IMR-90 (cell line): Measurements from ENCODE around the gene TRIP4. TPM values are rescaled to one million over a fixed set of nuclear protein-coding genes. Genes with fewer than 3 reads are reported as not detected.
"Not testable (repeated sequence)": the region's sequence is repeated elsewhere in the genome, so short reads cannot be mapped to it uniquely, and the experiment has no call there.

Experiments
- ATAC-seq: fragments of 200-7000 bp; cut with Tn5 transposase; 2 replicates; pipeline ENCODE4 v1.9.1; 2020; ENCODE audit warnings: low read depth, mild to moderate bottlenecking, moderate library complexity
- BruUV-seq: library from RNA; stranded (reverse); fragments of 400-500 nt; replicated peaks from 2 replicates; lab custom pipeline; 2021; lab: Mats Ljungman, UMichigan
- CTCF ChIA-PET: fragments of 300-600 bp; formaldehyde crosslinking; extraction: SDS; loops from one replicate; lab custom pipeline; 2021; ENCODE audit warnings: antibody characterized with exemption; lab: Yijun Ruan, JAX
- POLR2A ChIA-PET: fragments of 300-600 bp; sonication (Branson Sonifier 250); formaldehyde crosslinking; loops from one replicate; lab custom pipeline; 2022; ENCODE audit warnings: antibody characterized with exemption; ENCODE audit not compliant: unreplicated experiment; lab: Charles Lee
- DNase-seq: peaks from one replicate; pipeline ENCODE4 v3.0.0; 2013
- H2AFZ ChIP-seq: replicated peaks from 2 replicates; pipeline ENCODE3; 2013; ENCODE audit warnings: low read length, mild to moderate bottlenecking; ENCODE audit not compliant: poor library complexity
- H2AK5ac ChIP-seq: 2 replicates; pipeline ENCODE4 v1.6.1; 2013; ENCODE audit warnings: low read depth, low read length, inconsistent platforms
- H2AK9ac ChIP-seq: replicated peaks from 2 replicates; pipeline ENCODE3; 2013; ENCODE audit warnings: mild to moderate bottlenecking, low read depth, low read length, moderate library complexity; ENCODE audit not compliant: poor library complexity
- H2BK120ac ChIP-seq: 2 replicates; pipeline ENCODE4 v1.6.1; 2013; ENCODE audit warnings: low read depth, low read length, inconsistent platforms
- H2BK15ac ChIP-seq: 3 replicates; pipeline ENCODE4 v1.6.1; 2013; ENCODE audit warnings: low read depth, low read length, inconsistent platforms
- H2BK20ac ChIP-seq: 2 replicates; pipeline ENCODE4 v1.6.1; 2013; ENCODE audit warnings: low read depth, mild to moderate bottlenecking, inconsistent platforms, low read length, moderate library complexity
- H2BK5ac ChIP-seq: 2 replicates; pipeline ENCODE4 v1.6.1; 2013; ENCODE audit warnings: mild to moderate bottlenecking, low read depth, low read length, inconsistent platforms; ENCODE audit not compliant: poor library complexity, severe bottlenecking
- H3K14ac ChIP-seq: replicated peaks from 2 replicates; pipeline ENCODE4 v1.6.1; 2013; ENCODE audit warnings: low read depth, low read length, inconsistent platforms
- H3K18ac ChIP-seq: 2 replicates; pipeline ENCODE4 v1.6.1; 2013; ENCODE audit warnings: low read depth, low read length, control low read depth
- H3K23ac ChIP-seq: 2 replicates; pipeline ENCODE4 v1.6.1; 2013; ENCODE audit warnings: low read depth, low read length, inconsistent platforms
- H3K27ac ChIP-seq: 2 replicates; pipeline ENCODE4 v1.5.1; 2013; ENCODE audit warnings: mild to moderate bottlenecking, control low read depth, low read length; ENCODE audit not compliant: insufficient read depth
- H3K27me3 ChIP-seq: 2 replicates; pipeline ENCODE4 v1.6.1; 2013; ENCODE audit warnings: low read length; ENCODE audit not compliant: control insufficient read depth, insufficient read depth
- H3K36me3 ChIP-seq: 2 replicates; pipeline ENCODE4 v1.6.1; 2013; ENCODE audit warnings: low read length, mixed read lengths; ENCODE audit not compliant: control insufficient read depth, insufficient read depth
- H3K4ac ChIP-seq: 2 replicates; pipeline ENCODE4 v1.6.1; 2013; ENCODE audit warnings: low read depth, low read length, inconsistent platforms
- H3K4me1 ChIP-seq: 2 replicates; pipeline ENCODE4 v1.6.1; 2013; ENCODE audit warnings: low read length, mixed read lengths; ENCODE audit not compliant: control insufficient read depth, insufficient read depth
- H3K4me2 ChIP-seq: 2 replicates; pipeline ENCODE4 v1.6.1; 2013; ENCODE audit warnings: low read depth, mild to moderate bottlenecking, control low read depth, low read length, moderate library complexity
- H3K4me3 ChIP-seq: 2 replicates; pipeline ENCODE4 v1.5.1; 2013; ENCODE audit warnings: low read depth, mild to moderate bottlenecking, control low read depth, low read length, moderate library complexity; ENCODE audit not compliant: insufficient read depth
- H3K56ac ChIP-seq: 2 replicates; pipeline ENCODE4 v1.6.1; 2013; ENCODE audit warnings: low read length, inconsistent platforms; ENCODE audit not compliant: insufficient read depth; ENCODE audit errors: extremely low read depth
- H3K79me1 ChIP-seq, 2 experiments: 2 replicates each; pipeline ENCODE4 v1.6.1; 2013; ENCODE audit warnings: low read length in 2 of 2, inconsistent platforms in 1 of 2, low read depth in 1 of 2
- H3K9ac ChIP-seq: 2 replicates; pipeline ENCODE4 v1.6.1; 2013; ENCODE audit warnings: low read depth, low read length, control low read depth
- H3K9me1 ChIP-seq: 2 replicates; pipeline ENCODE4 v1.6.1; 2013; ENCODE audit warnings: low read length, inconsistent platforms; ENCODE audit not compliant: insufficient read depth
- H3K9me3 ChIP-seq: 2 replicates; pipeline ENCODE4 v1.6.1; 2013; ENCODE audit warnings: low read length; ENCODE audit not compliant: control insufficient read depth, insufficient read depth
- H4K20me1 ChIP-seq: 2 replicates; pipeline ENCODE4 v1.6.1; 2013; ENCODE audit warnings: low read length, inconsistent platforms; ENCODE audit not compliant: insufficient read depth
- H4K5ac ChIP-seq: 2 replicates; pipeline ENCODE4 v1.6.1; 2013; ENCODE audit warnings: mild to moderate bottlenecking, low read depth, low read length, control low read depth
- H4K8ac ChIP-seq, 2 experiments: 2 replicates each; pipeline ENCODE4 v1.6.1; 2013; ENCODE audit warnings: low read depth in 2 of 2, low read length in 2 of 2, control low read depth in 1 of 2, inconsistent platforms in 1 of 2
- H4K91ac ChIP-seq: 2 replicates; pipeline ENCODE4 v1.6.1; 2013; ENCODE audit warnings: low read depth, low read length, inconsistent platforms; ENCODE audit not compliant: insufficient read depth
- WGBS, 2 experiments: methylation state at CpG; one replicate each; pipeline versions ENCODE4 v1.1.5 to v1.1.7; 2013; ENCODE audit warnings: missing lambda C conversion rate in 2 of 2; ENCODE audit not compliant: insufficient read length in 1 of 2; ENCODE audit errors: extremely low coverage in 2 of 2; 5-methylcytosine and 5-hydroxymethylcytosine counted together
- dilution Hi-C: fragments of 300-500 bp; cut with HindIII; formaldehyde crosslinking; loops from one replicate; pipeline ENCODE4 v1.14.3; 2018; ENCODE audit warnings: low sequenced_read_pairs; ENCODE audit not compliant: unreplicated experiment
- in situ Hi-C: fragments of 300-500 bp; cut with MboI; formaldehyde crosslinking; loops from 3 replicates; pipeline ENCODE4 v1.14.3; 2019; ENCODE audit warnings: low sequenced_read_pairs, inconsistent platforms, mixed read lengths
- intact Hi-C: fragments of 100-400 bp; cut with micrococcal nuclease; formaldehyde crosslinking; loops from 2 replicates; pipeline ENCODE4 v1.10.0; 2022
- polyA plus RNA-seq, 3 experiments: library from polyadenylated mRNA; depleted of rRNA; stranded (reverse); fragments of >200 nt; gene quantifications; 2 replicates each; pipeline ENCODE4 v1.2.3, GENCODE V29; 2012; ENCODE audit warnings: low replicate concordance in 1 of 3
- total RNA-seq: library from RNA; depleted of rRNA; stranded (reverse); fragments of >200 nt; gene quantifications from 2 replicates; pipeline ENCODE4 v1.2.3, GENCODE V29; 2012

The TRIP4 gene
- total and polyA plus RNA-seq, 2 of the 4 experiments (the other 2 are of a cell fraction): 13.1 to 19.4 TPM

GRCh38 chr15:64392471-64392870, 4.8 kb downstream of the TRIP4 start:
- H3K9ac ChIP-seq, H3K23ac ChIP-seq, H3K14ac ChIP-seq, H3K4me1 ChIP-seq, POLR2A ChIA-PET, CTCF ChIA-PET, in situ Hi-C loops, DNase-seq, H2BK20ac ChIP-seq, H4K5ac ChIP-seq, H4K20me1 ChIP-seq, H2BK5ac ChIP-seq, ATAC-seq, H3K27ac ChIP-seq, H3K27me3 ChIP-seq, H3K18ac ChIP-seq, H2BK120ac ChIP-seq, H3K9me3 ChIP-seq, H2AFZ ChIP-seq, H4K8ac ChIP-seq, H3K56ac ChIP-seq, H3K4me2 ChIP-seq, H2AK5ac ChIP-seq, H2AK9ac ChIP-seq, H2BK15ac ChIP-seq, H3K4me3 ChIP-seq, intact Hi-C loops, dilution Hi-C loops, H3K4ac ChIP-seq, BruUV-seq, H3K9me1 ChIP-seq, H4K91ac ChIP-seq: not testable (repeated sequence)
- Histone ChIP-seq H3K79me1 (peaks cover 12 to 31% of the 10 kb centered on the region in 2 experiments), H3K36me3 (peaks cover 16% of the 10 kb centered on the region)
- 100% methylated on average over 1 of the region's 3 CpGs; no CpG with 5 or more reads in 1 of the 2 experiments for WGBS, 2 experiments
